Hepatocyte (in vitro differentiated cells): ENCODE data around the gene CPED1. TPM values are rescaled to one million over a fixed set of nuclear protein-coding genes. Genes with fewer than 3 reads are reported as not detected.

ENCODE experiments used
- DNase-seq: peaks from one replicate; pipeline ENCODE4 v3.0.0-alpha.2; 2016; ENCODE audit warnings: low spot score
- H2AFZ ChIP-seq: fragments of 200-600 bp; sonication (generic); 2 replicates; pipeline ENCODE4 v1.6.0; 2016; ENCODE audit warnings: antibody characterized with exemption, mild to moderate bottlenecking
- H3K27ac ChIP-seq: fragments of 200-600 bp; sonication (generic); 2 replicates; pipeline ENCODE4 v1.5.1; 2016; ENCODE audit warnings: mild to moderate bottlenecking
- H3K27me3 ChIP-seq: fragments of 200-600 bp; sonication (generic); 2 replicates; pipeline ENCODE4 v1.6.1; 2016
- H3K36me3 ChIP-seq: fragments of 200-600 bp; sonication (generic); replicated peaks from 2 replicates; pipeline ENCODE4 v1.5.1; 2016; ENCODE audit warnings: low read depth; ENCODE audit not compliant: insufficient read depth
- H3K4me1 ChIP-seq: fragments of 200-600 bp; sonication (generic); 2 replicates; pipeline ENCODE4 v1.5.1; 2016; ENCODE audit warnings: mild to moderate bottlenecking, moderate library complexity; ENCODE audit not compliant: insufficient read depth
- H3K4me2 ChIP-seq: fragments of 200-600 bp; sonication (generic); 2 replicates; pipeline ENCODE4 v1.6.0; 2016
- H3K4me3 ChIP-seq: fragments of 200-600 bp; sonication (generic); 2 replicates; pipeline ENCODE4 v1.5.1; 2016; ENCODE audit warnings: mild to moderate bottlenecking
- H3K79me2 ChIP-seq: fragments of 200-600 bp; sonication (generic); 2 replicates; pipeline ENCODE4 v1.6.0; 2017; ENCODE audit warnings: mild to moderate bottlenecking
- H3K9me2 ChIP-seq: fragments of 200-600 bp; sonication (generic); replicated peaks from 2 replicates; pipeline ENCODE4 v1.6.0; 2017; ENCODE audit warnings: mild to moderate bottlenecking; ENCODE audit not compliant: insufficient read depth
- H3K9me3 ChIP-seq: fragments of 200-600 bp; sonication (generic); 2 replicates; pipeline ENCODE4 v1.5.1; 2016; ENCODE audit warnings: low read depth, mild to moderate bottlenecking
- H4K20me1 ChIP-seq: fragments of 200-600 bp; sonication (generic); 2 replicates; pipeline ENCODE4 v1.6.0; 2016; ENCODE audit warnings: mild to moderate bottlenecking; ENCODE audit not compliant: insufficient read depth, poor library complexity, severe bottlenecking
- EZH2 ChIP-seq: fragments of 200-600 bp; sonication (generic); IDR thresholded peaks from 2 replicates; pipeline ENCODE4 v1.6.1; 2016; ENCODE audit warnings: antibody characterized with exemption, mild to moderate bottlenecking, borderline replicate concordance
- EZH2phosphoT487 ChIP-seq: fragments of 200-600 bp; sonication (generic); IDR thresholded peaks from one replicate; pipeline ENCODE4 v1.6.1; 2018; ENCODE audit warnings: antibody characterized with exemption, mild to moderate bottlenecking, low read depth, moderate library complexity; ENCODE audit not compliant: unreplicated experiment, severe bottlenecking
- WGBS: methylation state at CpG from one replicate; pipeline ENCODE4 v1.1.6; 2016; ENCODE audit warnings: low lambda C conversion rate; ENCODE audit errors: missing lambda C conversion rate; 5-methylcytosine and 5-hydroxymethylcytosine counted together
- polyA plus RNA-seq: library from polyadenylated mRNA; unstranded; fragments of >200 nt; fragmentation: Nextera tagmentation; extraction: Ambion mirVana; gene quantifications from 2 replicates; pipeline ENCODE4 v1.2.1, GENCODE V29; 2016
- total RNA-seq: library from RNA; depleted of rRNA; stranded (reverse); fragments of >200 nt; gene quantifications from 2 replicates; pipeline ENCODE4 v1.2.3, GENCODE V29; 2014
- TF ChIP-seq, protein P1 (sequence below): fragments of 200-600 bp; sonication (generic); IDR thresholded peaks from 2 replicates; pipeline ENCODE4 v1.5.1; 2016; ENCODE audit warnings: antibody characterized with exemption, mild to moderate bottlenecking; ENCODE audit not compliant: poor library complexity

The CPED1 gene
- total and polyA plus RNA-seq, 2 experiments from 2014 or later, result 10.1 to 30.5 TPM

DNA sequence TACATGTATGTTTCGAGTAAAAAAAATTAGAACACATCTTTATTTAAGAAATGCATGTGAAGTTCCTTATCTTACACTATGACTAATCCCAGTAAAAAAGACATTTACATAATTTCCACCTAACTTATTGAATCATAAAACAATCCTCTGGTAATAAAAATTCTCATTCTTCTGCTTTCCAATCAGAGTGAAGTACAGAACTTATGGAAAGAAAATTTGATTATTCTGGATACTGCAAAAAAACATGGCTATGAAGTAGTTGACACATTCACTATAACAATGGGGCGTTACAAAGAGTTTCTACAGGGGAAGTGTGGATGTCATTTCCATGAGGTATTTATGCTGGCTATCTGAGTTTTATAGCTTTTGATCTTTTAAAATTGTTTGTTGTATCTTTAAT lies 282.6 kb downstream of the CPED1 start:
- no peaks in the 10 kb centered on the region for H3K9me3 ChIP-seq
- no peaks in the 10 kb centered on the region for H3K4me1 ChIP-seq
- TF ChIP-seq EZH2phosphoT487 (no peak), EZH2 (no peak)
- TF ChIP-seq, protein P1, sequence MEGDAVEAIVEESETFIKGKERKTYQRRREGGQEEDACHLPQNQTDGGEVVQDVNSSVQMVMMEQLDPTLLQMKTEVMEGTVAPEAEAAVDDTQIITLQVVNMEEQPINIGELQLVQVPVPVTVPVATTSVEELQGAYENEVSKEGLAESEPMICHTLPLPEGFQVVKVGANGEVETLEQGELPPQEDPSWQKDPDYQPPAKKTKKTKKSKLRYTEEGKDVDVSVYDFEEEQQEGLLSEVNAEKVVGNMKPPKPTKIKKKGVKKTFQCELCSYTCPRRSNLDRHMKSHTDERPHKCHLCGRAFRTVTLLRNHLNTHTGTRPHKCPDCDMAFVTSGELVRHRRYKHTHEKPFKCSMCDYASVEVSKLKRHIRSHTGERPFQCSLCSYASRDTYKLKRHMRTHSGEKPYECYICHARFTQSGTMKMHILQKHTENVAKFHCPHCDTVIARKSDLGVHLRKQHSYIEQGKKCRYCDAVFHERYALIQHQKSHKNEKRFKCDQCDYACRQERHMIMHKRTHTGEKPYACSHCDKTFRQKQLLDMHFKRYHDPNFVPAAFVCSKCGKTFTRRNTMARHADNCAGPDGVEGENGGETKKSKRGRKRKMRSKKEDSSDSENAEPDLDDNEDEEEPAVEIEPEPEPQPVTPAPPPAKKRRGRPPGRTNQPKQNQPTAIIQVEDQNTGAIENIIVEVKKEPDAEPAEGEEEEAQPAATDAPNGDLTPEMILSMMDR, result no peak
- no peaks in the 10 kb centered on the region for H3K79me2 ChIP-seq
- no peaks in the 10 kb centered on the region for H3K9me2 ChIP-seq
- H3K4me2 ChIP-seq, result no peak overlapping the region
- no peaks in the 10 kb centered on the region for H3K36me3 ChIP-seq
- no peak for DNase-seq
- H3K4me3 ChIP-seq, result no peak overlapping the region
- no peaks in the 10 kb centered on the region for H4K20me1 ChIP-seq
- H2AFZ ChIP-seq, result no peak overlapping the region
- no peak overlapping the region for H3K27ac ChIP-seq
- no peaks in the 10 kb centered on the region for H3K27me3 ChIP-seq
- WGBS, result 95% methylated on average over 2 of the region's 2 CpGs

DNA sequence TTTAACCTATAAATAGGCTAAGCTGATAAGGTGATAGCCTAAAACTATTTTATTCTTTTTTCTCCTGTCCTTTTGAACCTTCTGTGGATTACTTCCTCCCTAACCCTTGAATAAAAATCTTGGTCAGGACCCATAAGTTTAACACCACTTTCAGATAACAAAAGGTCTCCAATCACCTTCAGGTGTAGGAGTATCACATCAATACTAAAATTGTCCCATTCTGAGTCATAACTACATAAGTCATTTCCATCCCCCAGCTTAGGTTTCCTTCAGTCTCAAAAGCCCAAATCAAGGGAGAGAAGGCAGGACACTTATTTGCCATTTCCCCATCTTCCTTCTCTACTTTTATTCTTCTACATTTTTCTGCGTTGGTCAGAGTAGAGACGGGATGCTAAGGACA lies 283.4 kb downstream of the CPED1 start:
- Histone ChIP-seq H3K79me2 (no peaks in the 10 kb centered on the region), H3K4me3 (no peak overlapping the region), H3K9me2 (no peaks in the 10 kb centered on the region), H2AFZ (no peak overlapping the region), H3K27ac (no peak overlapping the region), H3K9me3 (no peaks in the 10 kb centered on the region), H3K36me3 (no peaks in the 10 kb centered on the region), H3K4me1 (no peaks in the 10 kb centered on the region), H3K4me2 (no peak overlapping the region), H4K20me1 (no peaks in the 10 kb centered on the region), H3K27me3 (no peaks in the 10 kb centered on the region)
- TF ChIP-seq EZH2, result no peak
- TF ChIP-seq, protein P1, result no peak
- TF ChIP-seq EZH2phosphoT487, result no peak
- no peak for DNase-seq
- WGBS, result 98% methylated on average over 2 of the region's 2 CpGs

DNA sequence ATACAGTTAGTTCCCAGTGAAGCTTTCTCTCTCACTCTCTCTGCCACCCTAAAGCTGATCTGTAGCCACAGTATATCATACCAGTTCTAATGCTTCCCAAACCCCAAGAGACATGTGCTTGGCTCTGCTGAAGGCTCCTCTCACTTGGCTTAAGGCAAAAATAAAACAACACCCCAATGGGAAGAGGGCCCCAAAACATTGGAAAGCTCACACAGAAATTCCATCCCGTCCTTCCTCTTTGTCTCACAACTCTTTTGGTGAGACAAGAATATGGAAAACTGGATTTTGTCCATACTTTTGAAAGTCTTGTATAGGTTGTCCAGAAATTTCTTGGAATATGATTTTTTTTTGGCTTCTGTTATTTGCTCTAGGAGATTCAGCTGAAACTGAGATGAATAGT lies 284.2 kb downstream of the CPED1 start:
- 86% methylated on average over 1 of the region's 1 CpG for WGBS
- H3K9me2 ChIP-seq, result no peaks in the 10 kb centered on the region
- H3K27ac ChIP-seq, result no peak overlapping the region
- no peaks in the 10 kb centered on the region for H4K20me1 ChIP-seq
- H3K4me2 ChIP-seq, result no peak overlapping the region
- H3K79me2 ChIP-seq, result no peaks in the 10 kb centered on the region
- no peak for DNase-seq
- TF ChIP-seq, protein P1, result no peak
- TF ChIP-seq EZH2 (no peak), EZH2phosphoT487 (no peak)
- H3K4me3 ChIP-seq, result no peak overlapping the region
- no peaks in the 10 kb centered on the region for H3K36me3 ChIP-seq
- no peaks in the 10 kb centered on the region for H3K9me3 ChIP-seq
- no peaks in the 10 kb centered on the region for H3K27me3 ChIP-seq
- H2AFZ ChIP-seq, result no peak overlapping the region
- H3K4me1 ChIP-seq, result no peaks in the 10 kb centered on the region
